HepG2 (cell line): ENCODE results near the gene SARS2. TPM values are rescaled to one million over a fixed set of nuclear protein-coding genes. Genes with fewer than 3 reads are reported as not detected.

Source experiments
- BCLAF1 ChIP-seq: fragments of 450-650 bp; IDR thresholded peaks from 2 replicates; pipeline ENCODE4 v1.6.1; 2017; ENCODE audit warnings: mild to moderate bottlenecking
- EEA1 ChIP-seq: sonication (generic); formaldehyde crosslinking; IDR thresholded peaks from 2 replicates; pipeline ENCODE4 v1.5.1; 2020; ENCODE audit warnings: mild to moderate bottlenecking, missing genetic modification reagents, borderline replicate concordance
- FOXP1 ChIP-seq, 2 experiments: fragments of 450-650 bp in 1 of 2; IDR thresholded peaks; 2 replicates each; pipeline ENCODE4 v1.6.1; 2017 to 2018; ENCODE audit warnings: antibody characterized with exemption in 1 of 2
- HOXA9 ChIP-seq: sonication (generic); formaldehyde crosslinking; IDR thresholded peaks from 2 replicates; pipeline ENCODE4 v1.8.1; 2022; ENCODE audit warnings: missing genetic modification reagents, mild to moderate bottlenecking, moderate library complexity, borderline replicate concordance
- ISL2 ChIP-seq: sonication (generic); formaldehyde crosslinking; IDR thresholded peaks from 2 replicates; pipeline ENCODE4 v1.5.0; 2020; ENCODE audit warnings: missing genetic modification reagents
- KLF13 ChIP-seq: sonication (generic); formaldehyde crosslinking; IDR thresholded peaks from 2 replicates; pipeline ENCODE4 v1.4.0; 2020; ENCODE audit warnings: mild to moderate bottlenecking, missing genetic modification reagents
- LBX2 ChIP-seq: sonication (generic); formaldehyde crosslinking; IDR thresholded peaks from 2 replicates; pipeline ENCODE4 v1.5.0; 2020; ENCODE audit warnings: missing genetic modification reagents, mild to moderate bottlenecking, borderline replicate concordance
- MXD3 ChIP-seq: IDR thresholded peaks from 2 replicates; pipeline ENCODE4 v1.6.1; 2016; ENCODE audit warnings: mild to moderate bottlenecking, missing biosample characterization, missing genetic modification reagents
- NCOA1 ChIP-seq: sonication (generic); formaldehyde crosslinking; IDR thresholded peaks from 2 replicates; pipeline ENCODE4 v1.9.0; 2021; ENCODE audit warnings: missing genetic modification reagents
- RAD51 ChIP-seq: fragments of 450-650 bp; IDR thresholded peaks from 2 replicates; pipeline ENCODE4 v1.6.1; 2016; ENCODE audit warnings: borderline replicate concordance
- SALL1 ChIP-seq: sonication (generic); formaldehyde crosslinking; IDR thresholded peaks from 2 replicates; pipeline ENCODE4 v1.8.0; 2022; ENCODE audit warnings: mild to moderate bottlenecking, missing genetic modification reagents
- SATB2 ChIP-seq: sonication (generic); formaldehyde crosslinking; IDR thresholded peaks from 2 replicates; pipeline ENCODE4 v1.5.0; 2020; ENCODE audit warnings: missing genetic modification reagents
- SYNCRIP ChIP-seq: fragments of 200-400 bp; formaldehyde crosslinking; IDR thresholded peaks from 2 replicates; pipeline ENCODE4 v1.6.1; 2018; ENCODE audit warnings: mild to moderate bottlenecking, low read depth, low read length; ENCODE audit not compliant: insufficient read depth
- TAF1 ChIP-seq: sonication (generic); formaldehyde crosslinking; IDR thresholded peaks from 2 replicates; pipeline ENCODE4 v1.4.0; 2020; ENCODE audit warnings: missing genetic modification reagents
- TBX3 ChIP-seq: fragments of 450-650 bp; IDR thresholded peaks from 2 replicates; pipeline ENCODE4 v1.6.1; 2017; ENCODE audit warnings: antibody characterized with exemption, mild to moderate bottlenecking, inconsistent platforms, borderline replicate concordance
- TOPORS ChIP-seq: sonication (generic); formaldehyde crosslinking; IDR thresholded peaks from 2 replicates; pipeline ENCODE4 v1.8.0; 2023; ENCODE audit warnings: mild to moderate bottlenecking, missing genetic modification reagents
- TSC22D2 ChIP-seq: sonication (generic); formaldehyde crosslinking; IDR thresholded peaks from 2 replicates; pipeline ENCODE4 v1.5.1; 2020; ENCODE audit warnings: missing genetic modification reagents, mild to moderate bottlenecking, borderline replicate concordance
- ZNF331 ChIP-seq: sonication (generic); formaldehyde crosslinking; IDR thresholded peaks from 2 replicates; pipeline ENCODE4 v1.4.0; 2020; ENCODE audit warnings: missing genetic modification reagents
- ZNF761 ChIP-seq: sonication (generic); formaldehyde crosslinking; conservative IDR thresholded peaks from 2 replicates; pipeline ENCODE4 v1.4.0; 2020; ENCODE audit warnings: mild to moderate bottlenecking, missing genetic modification reagents
- ZNF781 ChIP-seq: sonication (generic); formaldehyde crosslinking; IDR thresholded peaks from 2 replicates; pipeline ENCODE4 v1.5.1; 2020; ENCODE audit warnings: borderline replicate concordance, mild to moderate bottlenecking, missing genetic modification reagents; ENCODE audit errors: not compliant biosample characterization
- polyA plus RNA-seq, 8 experiments: library from polyadenylated mRNA; depleted of rRNA in 3 of 8; stranded (reverse) in 7 of 8; unstranded in 1 of 8; fragments of >200 nt; fragmentation: Illumina TruSeq in 4 of 8; extraction: Trizol in 4 of 8; gene quantifications; 2 replicates each; pipeline versions ENCODE4 v1.2.1 to v1.2.3, GENCODE V29; 2011 to 2016; ENCODE audit warnings: low read depth in 4 of 8, missing spikeins in 1 of 8, mixed read lengths in 1 of 8; ENCODE audit not compliant: insufficient read depth in 1 of 8
- total RNA-seq, 5 experiments: library from RNA; depleted of rRNA; stranded (reverse); fragments of >200 nt; fragmentation: Illumina TruSeq; extraction: Trizol; gene quantifications; 2 replicates each; pipeline ENCODE4 v1.2.3, GENCODE V29; 2016; ENCODE audit warnings: low read depth in 1 of 5
- TF ChIP-seq, protein P1 (sequence below): IDR thresholded peaks from 2 replicates; pipeline ENCODE4 v1.6.1; 2016; ENCODE audit warnings: missing genetic modification reagents, missing compliant biosample characterization
- TF ChIP-seq, protein P2 (sequence below), 2 experiments: fragments of 450-650 bp in 1 of 2; sonication (generic) in 1 of 2; formaldehyde crosslinking; IDR thresholded peaks; 2 replicates each; pipeline versions ENCODE4 v1.5.0 to v1.8.0; 2020 to 2022; ENCODE audit warnings: mild to moderate bottlenecking in 1 of 2, missing genetic modification reagents in 1 of 2
- TF ChIP-seq, protein P3 (sequence below): sonication (generic); formaldehyde crosslinking; conservative IDR thresholded peaks from 2 replicates; pipeline ENCODE4 v1.8.0; 2022; ENCODE audit warnings: missing genetic modification reagents

SARS2 gene
- total and polyA plus RNA-seq, 2 of the 13 experiments (the other 11 are each of a cell fraction or from before 2014, with no cell fraction given) = 40.0 to 48.6 TPM

- TF ChIP-seq LBX2 (CRISPR knock-in tag) (no peak), TSC22D2 (CRISPR knock-in tag) (no peak), KLF13 (CRISPR knock-in tag) (peak; percentile 33; the same call in 1 of the 2 replicates), NCOA1 (CRISPR knock-in tag) (no peak), EEA1 (CRISPR knock-in tag) (no peak), FOXP1 (IDR thresholded peaks at IDR 0.05) (no peak), FOXP1 (CRISPR knock-in tag; IDR thresholded peaks at IDR 0.05) (0 out of 2 replicates have a peak, but pooled peaks have one; percentile 36), SATB2 (CRISPR knock-in tag) (no peak), TBX3 (peak; percentile 22; the same call in 1 of the 2 replicates), ZNF781 (CRISPR knock-in tag) (no peak), TAF1 (peak; percentile 30; the same call in 1 of the 2 replicates), SYNCRIP (no peak), ISL2 (peak; percentile 34; the same call in 1 of the 2 replicates), HOXA9 (CRISPR knock-in tag) (no peak), ZNF761 (CRISPR knock-in tag) (peak; percentile 79), SALL1 (CRISPR knock-in tag) (peak; percentile 60), ZNF331 (CRISPR knock-in tag) (peak; percentile 8; the same call in 1 of the 2 replicates), TOPORS (CRISPR knock-in tag) (no peak), BCLAF1 (no peak), MXD3 (peak; percentile 43; the same call in 1 of the 2 replicates), RAD51 (no peak)
- TF ChIP-seq, protein P1, sequence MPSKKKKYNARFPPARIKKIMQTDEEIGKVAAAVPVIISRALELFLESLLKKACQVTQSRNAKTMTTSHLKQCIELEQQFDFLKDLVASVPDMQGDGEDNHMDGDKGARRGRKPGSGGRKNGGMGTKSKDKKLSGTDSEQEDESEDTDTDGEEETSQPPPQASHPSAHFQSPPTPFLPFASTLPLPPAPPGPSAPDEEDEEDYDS (CRISPR knock-in tag) = peak; percentile 56; the same call in 1 of the 2 replicates
- TF ChIP-seq, protein P2, sequence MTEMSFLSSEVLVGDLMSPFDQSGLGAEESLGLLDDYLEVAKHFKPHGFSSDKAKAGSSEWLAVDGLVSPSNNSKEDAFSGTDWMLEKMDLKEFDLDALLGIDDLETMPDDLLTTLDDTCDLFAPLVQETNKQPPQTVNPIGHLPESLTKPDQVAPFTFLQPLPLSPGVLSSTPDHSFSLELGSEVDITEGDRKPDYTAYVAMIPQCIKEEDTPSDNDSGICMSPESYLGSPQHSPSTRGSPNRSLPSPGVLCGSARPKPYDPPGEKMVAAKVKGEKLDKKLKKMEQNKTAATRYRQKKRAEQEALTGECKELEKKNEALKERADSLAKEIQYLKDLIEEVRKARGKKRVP (CRISPR knock-in tag; IDR thresholded peaks at IDR 0.05) = peak in 1 of 2 experiments; percentile 69; a peak in 2 of 4 replicates
- TF ChIP-seq, protein P3, sequence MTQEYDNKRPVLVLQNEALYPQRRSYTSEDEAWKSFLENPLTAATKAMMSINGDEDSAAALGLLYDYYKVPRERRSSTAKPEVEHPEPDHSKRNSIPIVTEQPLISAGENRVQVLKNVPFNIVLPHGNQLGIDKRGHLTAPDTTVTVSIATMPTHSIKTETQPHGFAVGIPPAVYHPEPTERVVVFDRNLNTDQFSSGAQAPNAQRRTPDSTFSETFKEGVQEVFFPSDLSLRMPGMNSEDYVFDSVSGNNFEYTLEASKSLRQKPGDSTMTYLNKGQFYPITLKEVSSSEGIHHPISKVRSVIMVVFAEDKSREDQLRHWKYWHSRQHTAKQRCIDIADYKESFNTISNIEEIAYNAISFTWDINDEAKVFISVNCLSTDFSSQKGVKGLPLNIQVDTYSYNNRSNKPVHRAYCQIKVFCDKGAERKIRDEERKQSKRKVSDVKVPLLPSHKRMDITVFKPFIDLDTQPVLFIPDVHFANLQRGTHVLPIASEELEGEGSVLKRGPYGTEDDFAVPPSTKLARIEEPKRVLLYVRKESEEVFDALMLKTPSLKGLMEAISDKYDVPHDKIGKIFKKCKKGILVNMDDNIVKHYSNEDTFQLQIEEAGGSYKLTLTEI = no peak
These were observed 30.9 kb downstream of the SARS2 start, which contains the start of the genes NFKBIB and SIRT2 (continued) for GRCh38 chr19:38899447-38900201.
